Measurements from ENCODE around the gene RNF32.
A peak's percentile ranks its signal among the peaks of the same experiment; 100 is the strongest.

RNF32 gene

GRCh38 chr7:156607332-156608172 lies 33.0 kb upstream of the RNF32 start:
- Histone ChIP-seq H3K9ac (ENCODE audit: low read length) (no peak overlapping the region), H3K4me1 (ENCODE audit: control insufficient read depth, insufficient read depth, low read length) (no peaks in the 10 kb centered on the region), H3K4me3 (ENCODE audit: low read length) (peak overlapping the region; percentile 32), H3K27me3 (ENCODE audit: control insufficient read depth, insufficient read depth, low read length) (peaks cover 3% of the 10 kb centered on the region), H3K36me3 (ENCODE audit: control insufficient read depth, insufficient read depth, low read length) (no peaks in the 10 kb centered on the region), H3K27ac (ENCODE audit: low read depth, low read length) (no peak overlapping the region)

- Histone ChIP-seq H3K27me3 (ENCODE audit: control insufficient read depth, insufficient read depth, low read length) (peaks cover 3% of the 10 kb centered on the region), H3K4me1 (ENCODE audit: control insufficient read depth, insufficient read depth, low read length) (no peaks in the 10 kb centered on the region), H3K36me3 (ENCODE audit: control insufficient read depth, insufficient read depth, low read length) (no peaks in the 10 kb centered on the region), H3K27ac (ENCODE audit: low read depth, low read length) (no peak overlapping the region), H3K4me3 (ENCODE audit: low read length) (peak overlapping the region; percentile 32), H3K9ac (ENCODE audit: low read length) (no peak overlapping the region)
Measured at GRCh38 chr7:156608173-156608478, 32.4 kb upstream of the RNF32 start.

- Histone ChIP-seq H3K4me3 (ENCODE audit: low read length) (no peak overlapping the region), H3K27ac (ENCODE audit: low read depth, low read length) (no peak overlapping the region), H3K9ac (ENCODE audit: low read length) (no peak overlapping the region), H3K36me3 (ENCODE audit: control insufficient read depth, insufficient read depth, low read length) (no peaks in the 10 kb centered on the region), H3K27me3 (ENCODE audit: control insufficient read depth, insufficient read depth, low read length) (peaks cover 3% of the 10 kb centered on the region), H3K4me1 (ENCODE audit: control insufficient read depth, insufficient read depth, low read length) (no peaks in the 10 kb centered on the region)
Measured at GRCh38 chr7:156609010-156609877, 31.3 kb upstream of the RNF32 start.

GRCh38 chr7:156610130-156610529 lies 30.4 kb upstream of the RNF32 start:
- Histone ChIP-seq H3K36me3 (ENCODE audit: control insufficient read depth, insufficient read depth, low read length) (no peaks in the 10 kb centered on the region), H3K9ac (ENCODE audit: low read length) (no peak overlapping the region), H3K27me3 (ENCODE audit: control insufficient read depth, insufficient read depth, low read length) (peaks cover 3% of the 10 kb centered on the region), H3K4me3 (ENCODE audit: low read length) (no peak overlapping the region), H3K4me1 (ENCODE audit: control insufficient read depth, insufficient read depth, low read length) (no peaks in the 10 kb centered on the region), H3K27ac (ENCODE audit: low read depth, low read length) (no peak overlapping the region)

GRCh38 chr7:156610601-156611000 lies 30.0 kb upstream of the RNF32 start:
- Histone ChIP-seq H3K27ac (ENCODE audit: low read depth, low read length) (no peak overlapping the region), H3K9ac (ENCODE audit: low read length) (no peak overlapping the region), H3K27me3 (ENCODE audit: control insufficient read depth, insufficient read depth, low read length) (peaks cover 3% of the 10 kb centered on the region), H3K36me3 (ENCODE audit: control insufficient read depth, insufficient read depth, low read length) (no peaks in the 10 kb centered on the region), H3K4me3 (ENCODE audit: low read length) (no peak overlapping the region), H3K4me1 (ENCODE audit: control insufficient read depth, insufficient read depth, low read length) (no peaks in the 10 kb centered on the region)

GRCh38 chr7:156611014-156612010 lies 29.3 kb upstream of the RNF32 start:
- no peak overlapping the region for H3K4me3 ChIP-seq (ENCODE audit: low read length)
- no peak overlapping the region for H3K9ac ChIP-seq (ENCODE audit: low read length)
- H3K4me1 ChIP-seq (ENCODE audit: control insufficient read depth, insufficient read depth, low read length) = no peaks in the 10 kb centered on the region
- peaks cover 3% of the 10 kb centered on the region for H3K27me3 ChIP-seq (ENCODE audit: control insufficient read depth, insufficient read depth, low read length)
- H3K27ac ChIP-seq (ENCODE audit: low read depth, low read length) = no peak overlapping the region
- no peaks in the 10 kb centered on the region for H3K36me3 ChIP-seq (ENCODE audit: control insufficient read depth, insufficient read depth, low read length)

- no peaks in the 10 kb centered on the region for H3K27me3 ChIP-seq (ENCODE audit: control insufficient read depth, insufficient read depth, low read length)
- H3K9ac ChIP-seq (ENCODE audit: low read length) = no peak overlapping the region
- no peaks in the 10 kb centered on the region for H3K4me1 ChIP-seq (ENCODE audit: control insufficient read depth, insufficient read depth, low read length)
- no peaks in the 10 kb centered on the region for H3K36me3 ChIP-seq (ENCODE audit: control insufficient read depth, insufficient read depth, low read length)
- no peak overlapping the region for H3K4me3 ChIP-seq (ENCODE audit: low read length)
- no peak overlapping the region for H3K27ac ChIP-seq (ENCODE audit: low read depth, low read length)
Measured at GRCh38 chr7:156612930-156613329, 27.6 kb upstream of the RNF32 start.

- H3K27me3 ChIP-seq (ENCODE audit: control insufficient read depth, insufficient read depth, low read length) = no peaks in the 10 kb centered on the region
- no peak overlapping the region for H3K9ac ChIP-seq (ENCODE audit: low read length)
- no peak overlapping the region for H3K4me3 ChIP-seq (ENCODE audit: low read length)
- no peaks in the 10 kb centered on the region for H3K36me3 ChIP-seq (ENCODE audit: control insufficient read depth, insufficient read depth, low read length)
- H3K27ac ChIP-seq (ENCODE audit: low read depth, low read length) = no peak overlapping the region
- H3K4me1 ChIP-seq (ENCODE audit: control insufficient read depth, insufficient read depth, low read length) = no peaks in the 10 kb centered on the region
Measured at GRCh38 chr7:156614434-156615264, 25.9 kb upstream of the RNF32 start.

- H3K27me3 ChIP-seq (ENCODE audit: control insufficient read depth, insufficient read depth, low read length) = no peaks in the 10 kb centered on the region
- peak overlapping the region; percentile 49 for H3K4me3 ChIP-seq (ENCODE audit: low read length)
- H3K9ac ChIP-seq (ENCODE audit: low read length) = no peak overlapping the region
- no peaks in the 10 kb centered on the region for H3K4me1 ChIP-seq (ENCODE audit: control insufficient read depth, insufficient read depth, low read length)
- H3K36me3 ChIP-seq (ENCODE audit: control insufficient read depth, insufficient read depth, low read length) = no peaks in the 10 kb centered on the region
- H3K27ac ChIP-seq (ENCODE audit: low read depth, low read length) = no peak overlapping the region
Measured at GRCh38 chr7:156616269-156617202, 24.0 kb upstream of the RNF32 start.

- Histone ChIP-seq H3K4me3 (ENCODE audit: low read length) (no peak overlapping the region), H3K27ac (ENCODE audit: low read depth, low read length) (no peak overlapping the region), H3K36me3 (ENCODE audit: control insufficient read depth, insufficient read depth, low read length) (no peaks in the 10 kb centered on the region), H3K27me3 (ENCODE audit: control insufficient read depth, insufficient read depth, low read length) (no peaks in the 10 kb centered on the region), H3K4me1 (ENCODE audit: control insufficient read depth, insufficient read depth, low read length) (no peaks in the 10 kb centered on the region), H3K9ac (ENCODE audit: low read length) (no peak overlapping the region)
Measured at GRCh38 chr7:156617215-156617614, 23.4 kb upstream of the RNF32 start.

Measured in rectal smooth muscle tissue (tissue), 1 donor.